Astrocyte (in vitro differentiated cells and primary cell): ENCODE results near the gene ENOX1.

Experiments used
- EZH2 ChIP-seq: IDR thresholded peaks from 2 replicates; pipeline ENCODE4 v1.6.1; 2012; ENCODE audit warnings: mild to moderate bottlenecking, low read length, inconsistent platforms; ENCODE audit not compliant: insufficient read depth
- TF ChIP-seq, protein P1 (sequence below): IDR thresholded peaks from 2 replicates; pipeline ENCODE4 v1.5.1; 2011; ENCODE audit warnings: low read depth, mild to moderate bottlenecking, inconsistent platforms, low read length, moderate library complexity; ENCODE audit not compliant: insufficient read depth

DNA sequence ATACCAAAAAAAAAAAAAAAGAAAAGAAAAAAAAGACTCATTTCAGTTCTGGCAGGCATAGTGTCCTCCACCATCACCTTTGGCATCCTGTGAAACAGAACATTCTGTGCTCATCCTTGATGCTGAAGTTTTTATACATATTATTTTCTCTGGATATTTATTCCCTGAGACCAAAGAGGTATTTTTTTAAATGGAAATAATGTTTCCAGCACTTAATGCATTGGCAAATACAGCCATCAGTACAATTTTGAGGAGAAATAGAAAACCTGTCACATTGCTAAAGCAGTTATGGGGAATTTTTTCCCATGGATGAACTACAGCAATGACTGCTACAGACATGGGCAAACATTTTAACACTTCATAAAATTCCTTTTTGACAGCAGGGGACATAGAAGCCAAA, 451.0 kb downstream of the ENOX1 start:
- TF ChIP-seq, protein P1, sequence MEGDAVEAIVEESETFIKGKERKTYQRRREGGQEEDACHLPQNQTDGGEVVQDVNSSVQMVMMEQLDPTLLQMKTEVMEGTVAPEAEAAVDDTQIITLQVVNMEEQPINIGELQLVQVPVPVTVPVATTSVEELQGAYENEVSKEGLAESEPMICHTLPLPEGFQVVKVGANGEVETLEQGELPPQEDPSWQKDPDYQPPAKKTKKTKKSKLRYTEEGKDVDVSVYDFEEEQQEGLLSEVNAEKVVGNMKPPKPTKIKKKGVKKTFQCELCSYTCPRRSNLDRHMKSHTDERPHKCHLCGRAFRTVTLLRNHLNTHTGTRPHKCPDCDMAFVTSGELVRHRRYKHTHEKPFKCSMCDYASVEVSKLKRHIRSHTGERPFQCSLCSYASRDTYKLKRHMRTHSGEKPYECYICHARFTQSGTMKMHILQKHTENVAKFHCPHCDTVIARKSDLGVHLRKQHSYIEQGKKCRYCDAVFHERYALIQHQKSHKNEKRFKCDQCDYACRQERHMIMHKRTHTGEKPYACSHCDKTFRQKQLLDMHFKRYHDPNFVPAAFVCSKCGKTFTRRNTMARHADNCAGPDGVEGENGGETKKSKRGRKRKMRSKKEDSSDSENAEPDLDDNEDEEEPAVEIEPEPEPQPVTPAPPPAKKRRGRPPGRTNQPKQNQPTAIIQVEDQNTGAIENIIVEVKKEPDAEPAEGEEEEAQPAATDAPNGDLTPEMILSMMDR: no peak
- no peak for TF ChIP-seq EZH2
